ENCODE data around the gene LMAN1L. TPM values are rescaled to one million over a fixed set of nuclear protein-coding genes. Genes with fewer than 3 reads are reported as not detected.

LMAN1L gene
- total and polyA plus RNA-seq, 4 donors = 0.08 TPM; not detected in 3

DNA sequence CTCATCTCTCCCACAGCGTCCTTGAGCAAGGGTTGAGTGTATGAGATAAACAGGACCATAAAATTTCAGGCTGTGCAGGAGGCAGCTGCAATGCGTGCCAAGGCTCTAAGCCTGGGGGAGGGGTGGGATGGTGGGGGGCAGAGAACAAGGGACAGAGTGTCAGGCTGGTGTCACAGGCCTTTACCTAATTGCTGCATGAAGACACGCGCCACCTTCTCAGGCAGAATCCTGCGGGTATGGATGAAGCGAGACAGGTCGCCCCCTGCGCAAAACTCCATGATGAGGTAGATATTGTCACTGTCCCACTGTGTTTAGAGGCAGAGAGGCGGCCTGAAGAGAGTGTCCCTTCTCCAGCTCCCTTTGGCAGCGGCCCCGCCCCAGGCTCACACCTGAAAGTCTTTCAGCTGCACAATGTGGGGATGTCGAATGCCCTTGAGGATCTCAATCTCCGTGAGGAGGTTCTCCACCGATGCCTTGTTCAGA is 29.3 kb downstream of the LMAN1L start:
- Histone ChIP-seq H3K4me1 (ENCODE audit: control insufficient read depth in 4 of 4, insufficient read depth in 4 of 4, low read length in 3 of 4) (peaks cover 0 to 16% (median 8%) of the 10 kb centered on the region in 4 donors), H3K4me3 (ENCODE audit: low read depth in 1 of 3, low read length in 3 of 3) (peak overlapping the region in 1 of 3 donors; percentile 74), H3K9ac (ENCODE audit: low read depth in 1 of 2, low read length in 2 of 2) (no peak overlapping the region), H3K27ac (ENCODE audit: low read depth in 1 of 2, low read length in 2 of 2) (no peak overlapping the region), H3K9me3 (ENCODE audit: control insufficient read depth in 4 of 4, low read length in 3 of 4) (no peaks in the 10 kb centered on the region), H3K27me3 (ENCODE audit: control insufficient read depth in 4 of 4, insufficient read depth in 4 of 4, low read length in 3 of 4) (no peaks in the 10 kb centered on the region), H3K36me3 (ENCODE audit: control insufficient read depth in 4 of 4, insufficient read depth in 3 of 4, low read depth in 1 of 4, low read length in 3 of 4) (peaks cover 5 to 20% (median 7%) of the 10 kb centered on the region in 4 donors)
- no peak for DNase-seq (ENCODE audit: low spot score)
- 91% methylated on average over 14 of the region's 14 CpGs for WGBS
- TF ChIP-seq FOXA1 (IDR thresholded peaks at IDR 0.05) (no peak), REST (IDR thresholded peaks at IDR 0.05) (no peak), CTCF (IDR thresholded peaks at IDR 0.05; ENCODE audit: low read depth, low read length, missing input control) (no peak), FOXA2 (IDR thresholded peaks at IDR 0.05) (no peak), ZBTB33 (IDR thresholded peaks at IDR 0.05) (no peak), SP1 (IDR thresholded peaks at IDR 0.05) (no peak), YY1 (IDR thresholded peaks at IDR 0.05) (no peak), HNF4G (IDR thresholded peaks at IDR 0.05) (no peak), NR2F2 (IDR thresholded peaks at IDR 0.05) (no peak), TAF1 (conservative IDR thresholded peaks at IDR 0.05) (no peak), JUND (IDR thresholded peaks at IDR 0.05) (no peak), HNF4A (conservative IDR thresholded peaks at IDR 0.05) (no peak), GABPA (IDR thresholded peaks at IDR 0.05 in 1 of 2, conservative IDR thresholded peaks at IDR 0.05 in 1 of 2) (no peak), RAD21 (IDR thresholded peaks at IDR 0.05) (no peak), RXRA (IDR thresholded peaks at IDR 0.05) (no peak), ATF3 (IDR thresholded peaks at IDR 0.05) (no peak), EGR1 (IDR thresholded peaks at IDR 0.05; ENCODE audit: low read depth in 2 of 2) (no peak)
- TF ChIP-seq, protein P1, sequence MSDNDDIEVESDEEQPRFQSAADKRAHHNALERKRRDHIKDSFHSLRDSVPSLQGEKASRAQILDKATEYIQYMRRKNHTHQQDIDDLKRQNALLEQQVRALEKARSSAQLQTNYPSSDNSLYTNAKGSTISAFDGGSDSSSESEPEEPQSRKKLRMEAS (IDR thresholded peaks at IDR 0.05) = no peak
